A549 (cell line): ENCODE data around the gene FZD1. TPM values are rescaled to one million over a fixed set of nuclear protein-coding genes. Genes with fewer than 3 reads are reported as not detected.

Source experiments
- ATAC-seq, 2 experiments: fragments of 200-7000 bp in 1 of 2; fragments of >200 bp in 1 of 2; cut with Nextera tagmentation in 1 of 2; cut with Tn5 transposase in 1 of 2; 3 replicates each; pipeline versions ENCODE4 v1.8.0 to v1.9.1; 2018 to 2020; ENCODE audit warnings: mild to moderate bottlenecking in 1 of 2, moderate library complexity in 1 of 2
- CTCF ChIA-PET: fragments of 300-600 bp; sonication (Branson Sonifier 250); formaldehyde crosslinking; extraction: SDS; loops from one replicate; lab custom pipeline; 2021; ENCODE audit warnings: antibody characterized with exemption, inconsistent platforms; lab: Yijun Ruan, JAX
- POLR2A ChIA-PET: fragments of 350-600 bp; formaldehyde crosslinking; extraction: SDS; loops from one replicate; lab custom pipeline; 2021; ENCODE audit warnings: antibody characterized with exemption, inconsistent platforms; lab: Yijun Ruan, JAX
- DNase-seq, 2 experiments: peaks; one replicate each; pipeline versions ENCODE4 v3.0.0 to v3.0.0-alpha.2; 2011 to 2016; ENCODE audit warnings: low read depth in 1 of 2, low spot score in 1 of 2
- FAIRE-seq: peaks from 2 replicates; lab custom pipeline; 2011; peaks lifted over from hg19 to GRCh38; lab: Jason Lieb, UNC
- H3K27ac ChIP-seq, 2 experiments: fragments of >200 bp; sonication (Bioruptor Twin); formaldehyde crosslinking; 3 replicates each; pipeline ENCODE4 v1.5.1; 2016 to 2017
- H3K4me1 ChIP-seq: fragments of >200 bp; sonication (Bioruptor Twin); formaldehyde crosslinking; 3 replicates; pipeline ENCODE4 v1.6.1; 2016
- H3K4me2 ChIP-seq: fragments of >200 bp; sonication (Bioruptor Twin); formaldehyde crosslinking; 3 replicates; pipeline ENCODE4 v1.6.1; 2016
- H3K4me3 ChIP-seq: fragments of >200 bp; sonication (Bioruptor Twin); formaldehyde crosslinking; 3 replicates; pipeline ENCODE4 v1.5.1; 2016
- H3K9me3 ChIP-seq: fragments of >200 bp; sonication (Bioruptor Twin); formaldehyde crosslinking; 3 replicates; pipeline ENCODE4 v1.6.1; 2016
- BCL3 ChIP-seq: fragments of >200 bp; sonication (Bioruptor Twin); formaldehyde crosslinking; IDR thresholded peaks from 3 replicates; pipeline ENCODE4 v1.6.1; 2016
- BHLHE40 ChIP-seq: IDR thresholded peaks from 2 replicates; pipeline ENCODE4 v1.6.1; 2012; ENCODE audit warnings: low read depth, low read length, inconsistent platforms
- CHD4 ChIP-seq: fragments of 200-600 bp; sonication (generic); IDR thresholded peaks from 2 replicates; pipeline ENCODE4 v1.6.1; 2016; ENCODE audit warnings: antibody characterized with exemption, mild to moderate bottlenecking, borderline replicate concordance
- ESRRA ChIP-seq: fragments of 150-350 bp; IDR thresholded peaks from 2 replicates; pipeline ENCODE4 v1.6.1; 2014; ENCODE audit warnings: mild to moderate bottlenecking, low read length, borderline replicate concordance
- HOXB5 ChIP-seq: fragments of 250-450 bp; sonication (Bioruptor Pico); IDR thresholded peaks from 2 replicates; pipeline ENCODE4 v1.5.0; 2020; ENCODE audit warnings: mild to moderate bottlenecking, moderate library complexity
- JUN ChIP-seq, 2 experiments: fragments of >200 bp; sonication (Bioruptor Twin); formaldehyde crosslinking; IDR thresholded peaks; 2 replicates in 1 of 2; 3 replicates in 1 of 2; pipeline ENCODE4 v1.6.1; 2016 to 2017
- JUNB ChIP-seq: fragments of >200 bp; sonication (Bioruptor Twin); formaldehyde crosslinking; IDR thresholded peaks from 2 replicates; pipeline ENCODE4 v1.6.1; 2016
- KDM1A ChIP-seq: fragments of 200-600 bp; sonication (generic); IDR thresholded peaks from 2 replicates; pipeline ENCODE4 v1.6.1; 2016; ENCODE audit warnings: low read depth, mild to moderate bottlenecking
- MAFK ChIP-seq: fragments of 450-650 bp; IDR thresholded peaks from 2 replicates; pipeline ENCODE4 v1.6.1; 2014; ENCODE audit not compliant: partially characterized antibody
- MYC ChIP-seq: IDR thresholded peaks from 2 replicates; pipeline ENCODE4 v1.6.1; 2012; ENCODE audit warnings: mild to moderate bottlenecking, inconsistent platforms, low read length, improper control_type of control experiment, borderline replicate concordance
- NR3C1 ChIP-seq: fragments of >200 bp; sonication (Bioruptor Twin); formaldehyde crosslinking; IDR thresholded peaks from 3 replicates; pipeline ENCODE4 v1.6.1; 2017
- PHF8 ChIP-seq: fragments of 200-600 bp; sonication (generic); IDR thresholded peaks from 2 replicates; pipeline ENCODE4 v1.6.1; 2016; ENCODE audit warnings: low read depth, mild to moderate bottlenecking, antibody characterized with exemption, moderate library complexity, borderline replicate concordance
- RARB ChIP-seq: fragments of 250-450 bp; sonication (Bioruptor Pico); IDR thresholded peaks from 2 replicates; pipeline ENCODE4 v1.8.0; 2021; ENCODE audit warnings: mild to moderate bottlenecking, moderate library complexity
- RCOR1 ChIP-seq: fragments of 150-350 bp; IDR thresholded peaks from 2 replicates; pipeline ENCODE4 v1.6.1; 2014; ENCODE audit warnings: antibody characterized with exemption, low read length, low read depth
- SMC3 ChIP-seq: fragments of >200 bp; sonication (Bioruptor Twin); formaldehyde crosslinking; IDR thresholded peaks from 3 replicates; pipeline ENCODE4 v1.6.1; 2018; ENCODE audit warnings: inconsistent platforms
- TFCP2L1 ChIP-seq: fragments of 250-450 bp; sonication (Bioruptor Pico); IDR thresholded peaks from 2 replicates; pipeline ENCODE4 v1.5.0; 2021; ENCODE audit warnings: mild to moderate bottlenecking
- ZFP36 ChIP-seq: fragments of 450-650 bp; IDR thresholded peaks from 2 replicates; pipeline ENCODE4 v1.6.1; 2014; ENCODE audit warnings: borderline replicate concordance; ENCODE audit not compliant: partially characterized antibody
- WGBS: methylation state at CpG from one replicate; pipeline ENCODE4 v1.1.6; 2017; ENCODE audit errors: missing lambda C conversion rate; 5-methylcytosine and 5-hydroxymethylcytosine counted together
- polyA plus RNA-seq, 4 experiments: library from polyadenylated mRNA; depleted of rRNA in 3 of 4; stranded (reverse); fragments of >200 nt; fragmentation: RNase III in 1 of 4; extraction: RNeasy Plus Mini Kit Qiagen cat#74134 plus additional on column Dnase treatment in 1 of 4; gene quantifications; 2 replicates in 3 of 4; 3 replicates in 1 of 4; pipeline ENCODE4 v1.2.3, GENCODE V29; 2011 to 2017
- TF ChIP-seq, protein P1 (sequence below): IDR thresholded peaks from 2 replicates; pipeline ENCODE4 v1.6.1; 2012; ENCODE audit warnings: low read depth, borderline replicate concordance
- TF ChIP-seq, protein P2 (sequence below): IDR thresholded peaks from 2 replicates; pipeline ENCODE4 v1.6.1; 2012

Gene FZD1
- polyA plus RNA-seq, 2 of the 4 experiments (the other 2 are of a cell fraction) = 1.4 TPM

- H3K4me3 ChIP-seq = no peak overlapping the region
- POLR2A ChIA-PET = no interaction called here
- FAIRE-seq (no peak), ATAC-seq (no peak), DNase-seq (no peak)
- no peak overlapping the region for H3K4me2 ChIP-seq
- WGBS = 34% methylated on average over 3 of the region's 3 CpGs
- TF ChIP-seq, protein P1, sequence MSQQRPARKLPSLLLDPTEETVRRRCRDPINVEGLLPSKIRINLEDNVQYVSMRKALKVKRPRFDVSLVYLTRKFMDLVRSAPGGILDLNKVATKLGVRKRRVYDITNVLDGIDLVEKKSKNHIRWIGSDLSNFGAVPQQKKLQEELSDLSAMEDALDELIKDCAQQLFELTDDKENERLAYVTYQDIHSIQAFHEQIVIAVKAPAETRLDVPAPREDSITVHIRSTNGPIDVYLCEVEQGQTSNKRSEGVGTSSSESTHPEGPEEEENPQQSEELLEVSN = no peak
- no peak for TF ChIP-seq CHD4
- no peak for TF ChIP-seq RARB
- no peaks in the 10 kb centered on the region for H3K9me3 ChIP-seq
- CTCF ChIA-PET = no interaction called here
- no peak overlapping the region for H3K27ac ChIP-seq
- H3K4me1 ChIP-seq = no peaks in the 10 kb centered on the region
Measured at GRCh38 chr7:91314591-91315323, 50.5 kb downstream of the FZD1 start.

- TF ChIP-seq BCL3 (no peak), MYC (no peak), ZFP36 (no peak), JUN (IDR thresholded peaks at IDR 0.05) (no peak), JUNB (no peak), TFCP2L1 (CRISPR knock-in tag) (no peak), ESRRA (no peak), SMC3 (no peak), BHLHE40 (no peak), PHF8 (no peak), MAFK (no peak), RCOR1 (no peak), NR3C1 (no peak), KDM1A (no peak)
- TF ChIP-seq, protein P2, sequence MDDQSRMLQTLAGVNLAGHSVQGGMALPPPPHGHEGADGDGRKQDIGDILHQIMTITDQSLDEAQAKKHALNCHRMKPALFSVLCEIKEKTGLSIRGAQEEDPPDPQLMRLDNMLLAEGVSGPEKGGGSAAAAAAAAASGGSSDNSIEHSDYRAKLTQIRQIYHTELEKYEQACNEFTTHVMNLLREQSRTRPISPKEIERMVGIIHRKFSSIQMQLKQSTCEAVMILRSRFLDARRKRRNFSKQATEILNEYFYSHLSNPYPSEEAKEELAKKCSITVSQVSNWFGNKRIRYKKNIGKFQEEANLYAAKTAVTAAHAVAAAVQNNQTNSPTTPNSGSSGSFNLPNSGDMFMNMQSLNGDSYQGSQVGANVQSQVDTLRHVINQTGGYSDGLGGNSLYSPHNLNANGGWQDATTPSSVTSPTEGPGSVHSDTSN = no peak
- TF ChIP-seq, protein P1 = no peak
- CTCF ChIA-PET = interaction anchor here (1.6 kb wide), 1 partner anchor 29 kb away, joined by 3 read pairs; no protein-coding TSS in a partner anchor
- no peak for DNase-seq
- FAIRE-seq = no peak
- Histone ChIP-seq H3K4me2 (no peak overlapping the region), H3K4me3 (no peak overlapping the region), H3K4me1 (no peaks in the 10 kb centered on the region), H3K27ac (no peak overlapping the region), H3K9me3 (no peaks in the 10 kb centered on the region)
- WGBS = 3% methylated on average over 1 of the region's 1 CpG
- ATAC-seq = no peak
- POLR2A ChIA-PET = no interaction called here
Measured at GRCh38 chr7:91316426-91316825, 52.2 kb downstream of the FZD1 start.

DNA sequence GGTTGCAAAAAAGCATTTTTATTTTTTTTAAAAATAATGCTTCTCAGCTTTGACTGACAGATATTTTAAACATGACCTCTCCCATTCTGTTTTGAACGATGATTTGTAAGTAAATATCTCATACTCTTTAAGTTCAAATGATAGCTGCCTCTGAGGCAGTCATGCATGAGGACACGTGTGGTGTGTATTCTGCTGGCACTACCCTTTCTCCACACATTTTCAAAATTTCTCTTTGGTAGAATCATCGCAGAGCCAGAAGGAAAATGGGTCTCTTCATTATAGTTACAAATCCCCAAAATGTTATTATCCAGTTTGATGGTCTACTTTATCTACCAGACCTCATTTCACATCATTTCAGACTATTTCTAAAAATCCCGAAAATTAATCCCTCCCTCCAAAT, 55.1 kb downstream of the FZD1 start:
- WGBS = 12% methylated on average over 4 of the region's 4 CpGs
- Histone ChIP-seq H3K4me2 (no peak overlapping the region), H3K4me1 (no peaks in the 10 kb centered on the region), H3K4me3 (no peak overlapping the region), H3K27ac (no peak overlapping the region), H3K9me3 (no peaks in the 10 kb centered on the region)
- DNase-seq (no peak), ATAC-seq (no peak), FAIRE-seq (no peak)
- POLR2A ChIA-PET = no interaction called here
- no peak for TF ChIP-seq HOXB5 (CRISPR knock-in tag)
- CTCF ChIA-PET = no interaction called here
